CD4-positive, alpha-beta T cell treated with Interleukin-15 for 4 hours (primary cell): Measurements from ENCODE around the gene SDHA.
A peak's percentile ranks its signal among the peaks of the same experiment; 100 is the strongest.

ENCODE experiments used
- DNase-seq: peaks from one replicate; pipeline ENCODE4 v3.0.0-alpha.2; 2020; ENCODE audit warnings: low spot score

The SDHA gene

DNA sequence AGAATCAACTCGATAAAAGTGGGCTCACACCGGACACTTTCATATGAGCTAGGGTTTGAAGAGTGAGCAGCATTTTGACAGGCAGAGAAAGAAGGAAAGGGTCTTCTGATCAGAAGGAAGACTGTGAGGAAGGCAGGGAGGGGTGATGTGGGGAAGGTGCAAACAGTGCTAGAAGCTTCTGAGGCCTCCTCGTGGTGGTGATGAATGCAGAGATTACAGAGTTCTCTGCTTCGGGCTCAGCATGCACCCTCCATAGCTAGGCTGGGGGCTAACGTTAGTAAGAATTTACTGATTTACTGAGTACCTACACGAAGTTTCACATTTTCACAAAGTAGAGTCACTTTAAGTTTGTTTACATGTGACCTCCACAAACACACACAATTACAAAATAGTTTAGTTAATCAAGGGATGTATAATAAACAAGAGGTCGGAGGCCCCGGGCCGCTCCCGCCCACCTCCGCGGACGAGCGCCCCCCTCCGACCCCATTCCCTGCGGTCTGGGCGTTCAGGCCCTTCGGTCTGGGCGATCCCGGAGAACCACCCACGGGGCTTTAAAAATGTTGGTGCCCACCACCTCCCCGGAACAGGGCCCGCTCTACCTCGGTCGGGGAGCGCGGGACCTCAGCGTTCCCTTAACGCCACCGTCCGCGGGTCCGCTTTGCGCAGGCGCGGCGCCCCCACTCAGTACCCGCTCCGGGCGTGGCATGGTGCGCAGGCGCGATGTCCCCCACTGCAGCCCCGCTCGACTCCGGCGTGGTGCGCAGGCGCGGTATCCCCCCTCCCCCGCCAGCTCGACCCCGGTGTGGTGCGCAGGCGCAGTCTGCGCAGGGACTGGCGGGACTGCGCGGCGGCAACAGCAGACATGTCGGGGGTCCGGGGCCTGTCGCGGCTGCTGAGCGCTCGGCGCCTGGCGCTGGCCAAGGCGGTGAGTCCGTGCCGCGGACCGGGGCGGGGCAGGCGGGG, at the start of gene SDHA, which contains the start of gene CCDC127:
SDHA (plus strand) TSS at position 827 of the 963 bp plus-strand sequence; CDS start at position 863, 36 bp downstream.
CCDC127 (minus strand) TSS at position 660 of the 963 bp plus-strand sequence. CDS start 1,304 bp downstream, outside the sequence.
- peak; percentile 96 for DNase-seq

DNA sequence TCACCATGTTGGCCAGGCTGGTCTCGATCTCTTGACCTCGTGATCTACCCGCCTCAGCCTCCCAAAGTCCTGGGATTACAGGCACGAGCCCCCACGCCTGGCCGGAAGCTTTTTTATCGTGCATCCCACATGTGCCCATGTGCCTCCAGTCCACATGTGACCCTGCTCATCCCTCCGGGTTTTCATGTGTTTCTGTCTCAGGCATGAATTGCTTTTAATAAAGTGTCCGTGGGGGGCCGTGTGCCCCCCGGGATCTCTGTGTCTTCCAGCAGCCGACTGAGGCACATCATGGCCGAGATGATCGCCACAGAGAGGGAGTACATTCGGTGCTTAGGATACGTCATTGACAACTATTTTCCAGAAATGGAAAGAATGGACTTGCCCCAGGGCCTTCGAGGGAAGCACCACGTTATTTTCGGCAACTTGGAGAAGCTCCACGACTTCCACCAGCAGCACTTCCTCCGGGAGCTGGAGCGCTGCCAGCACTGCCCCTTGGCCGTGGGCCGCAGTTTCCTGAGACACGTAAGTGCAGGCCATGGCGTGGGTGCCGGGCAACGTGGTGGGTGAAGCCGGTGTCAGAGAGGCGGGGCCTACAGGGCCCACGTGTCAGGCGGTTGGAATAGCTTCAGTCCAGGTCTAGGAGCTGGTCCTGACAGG, 48.9 kb upstream of the SDHA start:
- no peak for DNase-seq

DNA sequence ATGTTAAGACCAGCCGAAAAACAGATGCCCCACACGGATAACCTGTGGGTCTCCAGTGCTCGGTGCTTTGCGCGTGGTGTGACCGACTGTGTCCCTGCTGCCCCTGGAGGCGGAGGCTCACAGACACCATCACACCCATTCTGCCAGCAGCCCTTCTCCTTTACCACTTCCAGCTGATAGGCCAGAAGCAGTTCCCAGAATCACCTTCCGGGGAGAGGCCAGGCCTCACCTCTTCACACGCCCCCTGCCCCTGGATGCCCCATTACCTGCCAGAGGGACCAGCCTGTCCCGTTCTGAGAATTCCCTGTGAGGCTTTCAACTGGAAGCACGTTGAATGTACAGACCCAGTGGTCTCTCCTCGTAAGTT, 48.4 kb upstream of the SDHA start:
- DNase-seq = no peak

DNA sequence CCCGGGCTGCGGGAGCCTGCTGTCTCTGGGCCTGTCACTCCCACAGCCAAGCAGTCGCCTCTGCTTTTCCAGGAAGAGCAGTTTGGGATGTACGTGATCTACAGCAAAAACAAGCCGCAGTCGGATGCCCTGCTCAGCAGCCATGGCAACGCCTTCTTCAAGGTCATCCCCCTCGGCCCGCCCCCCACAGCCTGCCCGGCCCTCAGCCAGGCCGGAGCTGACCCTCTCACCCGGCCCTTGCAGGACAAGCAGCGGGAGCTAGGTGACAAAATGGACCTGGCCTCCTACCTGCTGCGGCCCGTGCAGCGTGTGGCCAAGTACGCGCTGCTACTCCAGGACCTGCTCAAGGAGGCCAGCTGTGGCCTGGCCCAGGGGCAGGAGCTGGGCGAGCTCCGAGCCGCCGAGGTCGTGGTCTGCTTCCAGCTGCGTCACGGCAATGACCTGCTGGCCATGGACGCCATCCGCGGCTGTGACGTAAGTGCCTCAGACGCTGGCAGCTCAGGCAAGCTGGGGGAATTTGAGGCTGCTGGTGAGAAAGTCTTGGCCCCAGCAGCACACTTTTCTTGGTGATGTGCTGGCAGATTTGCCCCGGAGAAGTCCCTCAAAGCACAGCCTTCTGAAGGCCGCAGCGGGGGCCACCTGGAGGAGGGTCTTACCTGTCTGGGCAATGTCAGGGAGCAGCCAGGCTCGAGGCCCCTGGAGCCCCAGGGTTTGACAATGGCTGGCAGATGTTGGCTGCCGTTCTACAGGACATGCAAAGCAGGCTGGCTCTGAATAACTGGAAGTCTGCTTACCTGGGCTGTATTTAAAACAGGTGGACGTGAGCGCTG, 46.9 kb upstream of the SDHA start:
- no peak for DNase-seq

DNA sequence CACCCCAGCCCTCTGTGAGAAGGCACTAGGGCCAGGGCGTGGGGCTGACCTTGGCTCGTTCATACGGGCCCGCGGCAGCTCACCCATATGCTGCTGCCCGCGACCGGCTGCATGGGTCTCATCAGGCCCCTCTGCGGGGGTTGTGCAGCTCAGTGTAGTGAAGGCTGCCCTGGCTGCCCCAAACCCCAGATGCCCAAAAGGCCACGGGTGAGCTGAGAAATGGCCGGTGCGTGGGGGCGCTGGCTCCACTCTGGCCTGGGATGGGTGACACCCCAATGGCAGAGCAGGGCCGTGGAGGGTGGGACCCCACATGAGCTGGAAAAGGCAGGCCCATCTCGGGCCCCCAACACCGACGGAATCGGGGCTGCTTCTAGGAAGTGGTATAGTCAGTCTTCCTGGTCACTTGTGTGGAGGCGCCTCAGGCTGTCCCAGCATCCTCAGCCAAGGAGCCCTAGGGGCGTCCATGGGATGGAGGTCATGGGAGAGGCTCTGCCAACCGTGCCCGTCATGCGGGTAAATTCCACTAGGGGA, 46.3 kb upstream of the SDHA start:
- DNase-seq = no peak

DNA sequence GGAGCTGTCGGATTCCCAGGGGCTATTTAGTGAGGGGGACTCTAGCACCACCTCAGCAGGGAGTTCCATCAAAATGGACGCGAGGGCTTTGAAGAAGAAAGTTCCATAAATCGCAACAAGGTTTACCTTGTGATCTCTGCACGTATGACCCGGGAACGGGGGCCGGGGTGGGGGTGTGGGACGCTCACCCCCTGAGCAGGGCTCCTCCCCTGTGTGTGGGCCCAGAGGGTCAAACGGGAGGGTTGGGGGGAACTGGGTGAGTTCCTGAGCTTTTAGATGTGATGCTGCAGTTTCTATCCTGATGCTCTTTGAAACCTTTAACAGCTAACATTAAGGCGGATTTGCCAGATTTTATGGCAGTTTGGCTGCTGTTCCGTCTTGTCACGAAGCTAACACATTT, 45.7 kb upstream of the SDHA start:
- DNase-seq = no peak

DNA sequence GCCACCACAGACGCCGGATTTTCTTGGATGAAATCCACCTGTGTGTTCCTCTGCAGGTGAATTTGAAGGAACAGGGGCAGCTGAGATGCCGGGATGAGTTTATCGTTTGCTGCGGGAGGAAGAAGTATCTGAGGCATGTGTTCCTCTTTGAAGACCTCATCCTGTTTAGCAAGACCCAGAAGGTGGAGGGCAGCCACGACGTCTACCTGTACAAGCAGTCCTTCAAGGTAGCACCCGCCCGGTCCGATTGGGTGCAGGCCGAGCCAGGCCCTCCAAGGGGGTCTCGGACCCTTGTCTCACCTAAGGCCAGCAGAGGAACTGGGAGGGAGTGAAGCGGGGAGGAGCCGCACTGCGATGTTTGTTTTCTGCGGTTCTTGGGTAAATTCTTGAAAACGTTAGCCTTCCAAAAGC, 45.3 kb upstream of the SDHA start:
- no peak for DNase-seq

DNA sequence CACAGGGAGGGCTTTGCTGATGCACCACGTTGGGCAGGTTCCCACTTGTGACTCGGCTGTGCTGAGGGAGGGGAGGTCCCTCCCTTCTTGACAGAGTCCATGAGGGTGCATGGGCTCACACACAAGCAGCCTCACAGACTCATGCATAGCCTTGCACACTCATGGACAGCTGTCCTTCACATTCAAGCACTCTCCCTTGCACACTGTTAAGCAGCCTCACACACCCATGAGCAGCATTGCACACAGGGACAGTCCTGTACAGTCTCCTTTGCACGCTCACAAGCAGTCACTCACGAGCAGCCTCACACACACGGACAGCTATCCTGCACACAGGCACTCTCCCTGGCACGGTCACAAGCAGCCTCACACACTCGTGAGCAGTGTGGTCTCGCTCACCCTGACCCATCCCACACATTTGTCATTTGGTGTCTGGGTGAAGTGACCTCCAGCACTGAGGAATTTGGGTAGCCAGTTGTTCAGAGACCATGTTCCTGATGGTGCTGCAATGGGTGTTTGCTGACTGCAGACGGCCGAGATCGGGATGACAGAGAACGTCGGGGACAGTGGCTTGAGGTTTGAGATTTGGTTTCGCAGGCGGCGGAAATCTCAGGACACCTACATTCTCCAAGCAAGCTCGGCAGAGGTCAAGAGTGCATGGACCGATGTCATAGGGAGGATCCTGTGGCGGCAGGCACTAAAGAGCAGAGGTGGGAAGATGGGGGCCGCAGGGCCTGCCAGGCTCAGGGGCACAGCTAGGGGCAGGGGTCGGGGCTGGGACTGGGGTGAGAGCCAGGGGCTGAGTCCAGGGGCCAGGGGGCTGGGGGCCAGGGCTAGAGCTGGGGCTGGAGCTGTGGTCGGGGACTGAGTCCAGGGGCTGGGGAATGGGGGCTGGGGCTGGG, 44.5 kb upstream of the SDHA start:
- DNase-seq = no peak

DNA sequence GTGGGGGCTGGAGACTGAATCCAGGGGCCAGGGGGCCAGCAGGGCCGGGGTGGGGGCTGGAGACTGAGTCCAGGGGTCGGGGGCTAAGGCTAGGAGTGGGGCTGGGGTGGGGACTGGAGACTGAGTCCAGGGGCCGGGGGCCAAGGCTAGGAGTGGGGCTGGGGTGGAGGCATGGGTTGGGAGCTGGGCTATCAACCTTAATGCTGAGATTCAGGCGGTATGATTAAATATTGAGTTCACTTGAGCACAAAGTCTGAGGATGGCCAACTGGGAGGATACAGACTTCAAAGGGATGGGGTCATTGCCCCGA, 43.9 kb upstream of the SDHA start:
- no peak for DNase-seq

DNA sequence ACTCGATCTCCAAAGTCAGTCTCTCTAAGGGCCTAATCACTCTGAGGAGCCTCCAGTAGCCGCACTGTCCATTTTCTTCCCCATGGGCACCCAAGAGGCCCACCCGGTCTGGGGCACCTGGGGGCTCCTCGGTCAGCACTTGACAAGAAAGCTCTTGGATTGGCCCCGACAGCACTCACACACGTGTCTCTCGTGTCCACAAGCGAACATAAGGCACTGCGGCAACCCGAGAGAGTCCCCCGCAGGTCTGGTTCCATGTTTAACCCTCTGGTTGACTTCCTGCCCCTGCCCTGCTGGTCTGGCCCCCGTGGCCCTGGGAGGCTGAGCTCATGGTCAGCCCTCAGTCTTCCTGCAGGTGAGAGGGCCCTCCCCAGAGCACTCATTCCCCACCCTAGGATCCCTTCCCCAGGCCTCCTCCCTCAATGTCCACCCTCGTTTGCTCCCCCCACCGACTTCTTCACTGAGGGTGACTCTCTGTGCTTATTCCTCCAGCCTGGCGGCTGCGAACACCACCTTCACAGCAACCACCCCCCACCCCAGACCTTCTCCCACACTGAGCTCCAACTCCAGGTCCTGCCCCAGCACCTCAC, 43.1 kb upstream of the SDHA start:
- no peak for DNase-seq

DNA sequence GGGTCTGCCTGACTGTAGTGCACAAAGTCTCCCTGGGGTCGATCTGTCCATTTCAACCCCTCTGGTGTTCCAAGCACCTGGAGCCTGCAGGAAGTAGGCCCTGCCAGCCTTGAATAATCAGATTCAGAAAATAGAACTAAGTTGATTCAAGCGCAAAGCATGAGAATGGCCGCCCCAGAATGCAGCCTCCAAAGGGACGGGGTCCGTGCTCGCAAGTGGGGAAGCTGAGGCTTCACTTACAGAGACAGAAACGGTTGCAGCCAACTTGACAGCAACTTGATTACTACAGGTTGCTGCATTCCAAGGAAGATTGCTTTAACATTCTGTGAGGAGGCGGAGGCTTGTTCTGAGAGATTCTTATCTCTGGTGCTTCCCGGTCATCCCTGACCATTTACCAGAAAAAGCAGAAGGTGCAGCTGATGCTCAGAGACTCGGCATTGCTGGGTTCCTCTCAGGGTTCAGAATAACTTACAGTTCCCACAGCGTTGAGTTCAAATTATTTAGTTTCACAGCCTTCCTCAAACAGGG, 41.8 kb upstream of the SDHA start:
- no peak for DNase-seq

DNA sequence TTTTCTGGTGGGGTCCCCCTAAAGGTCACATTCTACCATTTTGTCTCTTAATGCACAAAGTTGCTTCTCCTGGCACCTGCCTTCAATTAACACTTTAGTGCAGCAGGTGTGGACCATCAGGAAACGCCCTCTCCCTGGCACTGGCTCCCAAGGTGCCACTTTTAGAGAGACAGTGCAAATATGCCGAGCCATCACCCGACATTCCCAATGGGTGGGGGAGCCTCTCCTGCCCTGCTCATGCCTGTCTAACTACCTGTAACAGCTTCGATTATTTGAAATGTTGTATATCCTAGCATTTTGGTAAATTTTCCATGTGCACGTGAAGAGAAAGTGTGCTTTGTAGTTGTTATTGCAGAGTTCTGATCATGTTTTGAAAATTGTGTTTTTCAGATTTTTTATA, 40.0 kb upstream of the SDHA start:
- no peak for DNase-seq

DNA sequence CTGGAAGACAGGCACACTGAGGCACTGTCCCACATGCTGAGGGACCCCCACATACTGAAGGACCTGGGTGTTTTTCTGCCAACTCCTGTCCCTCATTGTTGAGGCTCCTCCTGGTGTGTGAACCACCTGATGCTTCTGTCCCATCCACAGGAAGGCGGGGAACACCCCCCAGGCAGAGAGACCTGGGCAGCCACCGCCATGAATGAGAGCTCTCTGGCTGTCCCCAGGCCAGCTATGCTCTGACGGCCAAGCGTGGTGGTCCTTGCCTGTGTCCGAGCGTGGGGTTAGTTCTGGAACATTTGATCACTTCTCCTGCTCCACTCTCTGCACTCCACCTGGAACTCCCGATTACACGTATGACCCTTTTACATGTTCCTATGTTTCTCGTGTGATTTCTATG, 38.7 kb upstream of the SDHA start:
- DNase-seq = no peak

DNA sequence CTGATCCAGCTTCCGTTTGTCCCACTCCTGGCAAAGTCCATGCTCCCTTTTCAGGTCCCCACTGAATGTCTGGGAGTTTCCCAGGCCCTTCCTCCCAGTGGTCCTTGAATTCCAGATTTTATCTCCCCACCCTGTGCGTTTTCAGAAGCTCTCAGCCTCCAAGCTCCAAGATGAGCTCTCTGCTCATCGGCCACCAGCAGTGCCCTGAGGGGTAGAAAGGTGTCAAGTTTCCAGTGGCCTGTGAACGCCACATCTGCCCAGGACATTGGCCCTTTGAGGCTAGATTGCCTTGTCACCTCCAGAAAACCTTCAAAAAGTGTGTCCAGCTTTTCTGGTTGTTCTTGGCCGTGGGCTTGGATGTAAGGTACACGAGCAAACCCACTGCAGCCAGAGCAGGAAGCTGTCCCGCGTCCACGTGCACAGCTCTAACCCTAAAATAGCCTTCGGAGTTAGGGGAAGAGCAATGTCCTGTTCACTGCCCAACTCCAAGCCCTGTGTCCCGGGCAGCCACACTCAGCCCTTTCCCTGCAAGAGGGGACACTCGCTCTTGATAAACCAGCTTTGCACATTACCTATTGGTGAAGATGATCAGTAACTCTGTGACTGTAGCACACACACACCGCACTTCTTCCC, 37.7 kb upstream of the SDHA start:
- no peak for DNase-seq

DNA sequence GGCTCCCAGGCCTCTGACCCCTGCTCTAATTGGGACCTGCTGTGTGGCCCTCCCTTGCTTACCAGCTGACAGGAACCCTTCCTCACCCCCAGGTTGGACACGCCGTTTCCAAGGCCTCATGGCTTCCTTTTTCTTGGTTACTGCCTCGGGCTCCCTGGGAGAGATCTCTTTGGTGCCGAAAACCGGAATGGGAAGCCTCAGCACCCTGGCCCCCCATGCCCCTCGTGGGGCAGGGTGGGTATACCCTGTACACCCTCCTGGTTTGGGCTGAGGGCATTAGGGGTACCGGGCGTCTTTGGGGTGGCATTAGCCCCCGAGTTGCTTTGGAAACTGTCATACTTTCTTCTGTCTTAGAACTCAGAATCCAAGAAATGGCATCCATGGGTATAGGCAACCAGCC, 37.0 kb upstream of the SDHA start:
- no peak for DNase-seq

DNA sequence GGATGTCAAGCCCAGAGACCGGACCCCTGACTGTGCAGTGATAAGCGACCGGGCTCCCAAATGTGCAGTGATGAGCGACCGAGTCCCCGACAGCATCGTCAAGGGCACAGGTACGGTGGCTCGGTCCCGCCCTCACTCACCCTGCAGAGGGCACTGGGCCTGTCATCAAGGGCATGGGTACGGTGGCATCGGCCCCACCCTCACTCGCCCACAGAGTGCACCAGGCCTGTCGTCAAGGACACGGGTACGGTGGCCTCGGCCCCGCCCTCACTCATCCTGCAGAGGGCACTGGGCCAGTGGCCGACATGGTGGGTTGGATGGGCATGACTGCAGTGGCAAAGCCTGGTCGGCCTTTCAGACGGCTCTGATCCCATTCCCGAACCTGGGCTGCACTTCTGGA, 36.6 kb upstream of the SDHA start:
- DNase-seq = no peak

DNA sequence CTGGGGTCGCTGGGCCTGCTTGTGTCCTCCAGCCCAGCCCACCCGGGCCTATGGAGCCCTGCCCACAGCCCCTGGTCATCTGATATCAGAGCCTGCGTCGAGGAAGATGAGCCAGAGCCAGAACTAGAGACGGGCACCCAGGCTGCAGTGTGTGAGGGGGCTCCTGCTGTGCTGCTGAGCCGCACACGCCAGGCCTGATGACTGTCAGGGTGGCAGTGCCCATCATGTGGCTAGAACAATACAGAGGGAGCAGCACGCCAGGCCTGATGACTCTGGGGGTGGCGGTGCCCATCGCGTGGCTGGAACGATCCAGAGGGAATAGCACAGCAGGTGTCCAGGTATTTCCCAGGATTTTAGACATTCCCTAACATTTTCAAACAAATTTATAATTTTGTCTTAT, 36.0 kb upstream of the SDHA start:
- no peak for DNase-seq

DNA sequence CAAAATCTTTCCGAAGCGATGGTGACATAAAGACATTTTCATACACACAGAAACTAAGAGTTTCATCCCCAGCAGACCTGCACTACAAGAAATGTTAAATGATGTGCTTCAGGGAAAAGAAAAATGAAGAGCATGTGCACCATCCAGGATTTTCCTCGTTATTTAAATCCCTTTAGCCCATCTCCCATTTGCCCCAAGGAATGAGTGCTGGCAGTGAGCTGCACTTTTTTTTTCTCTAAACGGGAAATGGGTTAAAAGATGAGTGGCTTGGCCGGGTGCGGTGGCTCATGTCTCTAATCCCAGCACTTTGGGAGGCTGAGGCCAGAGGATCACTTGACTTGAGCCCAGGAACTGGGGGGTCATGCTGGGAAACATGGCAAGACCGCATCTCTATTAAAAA, 33.6 kb upstream of the SDHA start:
- DNase-seq = no peak

DNA sequence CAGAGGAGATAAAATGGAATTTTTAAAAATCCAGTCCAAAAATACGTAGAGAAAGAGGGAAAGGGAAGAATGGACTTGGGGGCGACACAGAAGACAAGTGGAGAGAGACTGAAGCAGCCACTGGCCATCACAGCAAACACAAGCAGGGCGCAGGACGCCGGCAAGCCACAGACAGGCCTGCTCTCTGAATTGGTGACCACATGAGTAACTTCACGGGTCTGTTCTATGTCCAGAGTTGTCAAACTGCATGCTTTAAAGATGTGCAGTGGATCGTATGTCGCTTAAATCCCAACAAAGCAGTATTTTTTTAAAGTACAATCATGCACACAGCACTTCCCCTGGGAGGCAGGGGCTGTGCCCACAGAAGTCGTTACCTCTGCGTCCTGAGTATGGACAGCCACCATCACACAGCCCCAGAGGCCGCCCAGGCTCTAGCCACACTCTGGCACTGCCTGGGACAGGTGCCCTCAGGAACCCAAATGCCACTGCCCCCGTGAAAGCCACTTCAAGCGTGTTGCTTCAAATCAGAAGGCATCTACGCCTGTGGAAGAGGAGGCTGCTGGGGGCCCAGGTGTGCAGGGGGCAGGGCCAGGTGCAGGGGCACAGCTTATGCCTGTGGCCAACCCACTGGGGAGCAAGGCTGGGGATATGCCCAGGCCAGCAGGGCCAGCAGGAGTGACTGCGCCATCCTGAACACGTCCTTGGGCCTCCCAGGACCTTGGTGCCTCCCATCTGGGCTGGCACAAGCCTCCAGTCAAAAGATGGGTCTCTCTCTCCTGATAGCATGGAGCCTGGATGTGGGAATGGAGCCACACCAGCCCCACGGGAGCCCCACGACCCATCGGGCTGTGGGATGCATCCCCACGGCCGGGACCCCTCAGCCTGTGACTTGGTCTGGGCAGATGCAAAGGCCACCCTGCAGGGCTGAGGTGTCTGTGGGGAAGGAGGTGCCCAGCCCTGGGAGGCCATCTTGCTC, 32.7 kb upstream of the SDHA start:
- no peak for DNase-seq
